ENCODE data around the gene CNR2. TPM values are rescaled to one million over a fixed set of nuclear protein-coding genes. Genes with fewer than 3 reads are reported as not detected.

The CNR2 gene
- polyA plus RNA-seq, 1 experiment: not detected

- POLR2A ChIA-PET: no interaction called here
- Histone ChIP-seq H3K27me3 (ENCODE audit: control insufficient read depth, insufficient read depth, low read length) (no peaks in the 10 kb centered on the region), H3K36me3 (ENCODE audit: control insufficient read depth, insufficient read depth, low read length) (no peaks in the 10 kb centered on the region; the same call in 1 of the 2 replicates), H3K4me3 (ENCODE audit: low read depth, low read length) (no peak overlapping the region)
- DNase-seq (ENCODE audit: low read depth): no peak
- CTCF ChIA-PET: interaction anchor here (9.2 kb wide), 1 partner anchor 14 kb away, joined by 77 read pairs; no protein-coding TSS in a partner anchor
- TF ChIP-seq, protein P1, sequence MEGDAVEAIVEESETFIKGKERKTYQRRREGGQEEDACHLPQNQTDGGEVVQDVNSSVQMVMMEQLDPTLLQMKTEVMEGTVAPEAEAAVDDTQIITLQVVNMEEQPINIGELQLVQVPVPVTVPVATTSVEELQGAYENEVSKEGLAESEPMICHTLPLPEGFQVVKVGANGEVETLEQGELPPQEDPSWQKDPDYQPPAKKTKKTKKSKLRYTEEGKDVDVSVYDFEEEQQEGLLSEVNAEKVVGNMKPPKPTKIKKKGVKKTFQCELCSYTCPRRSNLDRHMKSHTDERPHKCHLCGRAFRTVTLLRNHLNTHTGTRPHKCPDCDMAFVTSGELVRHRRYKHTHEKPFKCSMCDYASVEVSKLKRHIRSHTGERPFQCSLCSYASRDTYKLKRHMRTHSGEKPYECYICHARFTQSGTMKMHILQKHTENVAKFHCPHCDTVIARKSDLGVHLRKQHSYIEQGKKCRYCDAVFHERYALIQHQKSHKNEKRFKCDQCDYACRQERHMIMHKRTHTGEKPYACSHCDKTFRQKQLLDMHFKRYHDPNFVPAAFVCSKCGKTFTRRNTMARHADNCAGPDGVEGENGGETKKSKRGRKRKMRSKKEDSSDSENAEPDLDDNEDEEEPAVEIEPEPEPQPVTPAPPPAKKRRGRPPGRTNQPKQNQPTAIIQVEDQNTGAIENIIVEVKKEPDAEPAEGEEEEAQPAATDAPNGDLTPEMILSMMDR (IDR thresholded peaks at IDR 0.05; ENCODE audit: insufficient read depth, low read depth, low read length): no peak
These were observed 89.4 kb downstream of the CNR2 start for GRCh38 chr1:23823767-23824166.

Small RNA genes within 50 kb of the gene (small RNA-seq; reads per million reads assigned to genes)
- gene MIR378F (ENCODE audit: insufficient read length, low read depth, low replicate concordance): not detected

Other genes with a start within 250 kb of the CNR2 start
- gene RPL11, start 221.6 kb downstream of the CNR2 start, polyA plus RNA-seq (2011; rRNA removed): 1,288 and 1,806 TPM in 2 replicates
- gene ELOA, start 169.9 kb downstream of the CNR2 start, polyA plus RNA-seq (2011; rRNA removed): 21.5 and 24.5 TPM in 2 replicates
- gene PITHD1, start 134.9 kb downstream of the CNR2 start, polyA plus RNA-seq (2011; rRNA removed): 33.7 and 35.2 TPM in 2 replicates
- gene LYPLA2, start 122.2 kb downstream of the CNR2 start, polyA plus RNA-seq (2011; rRNA removed): 31.3 and 51.9 TPM in 2 replicates
- gene GALE, start 112.6 kb downstream of the CNR2 start, polyA plus RNA-seq (2011; rRNA removed): 23.8 and 36.1 TPM in 2 replicates
- 38.4 and 41.7 TPM in 2 replicates for gene HMGCL, start 87.9 kb downstream of the CNR2 start, polyA plus RNA-seq (2011; rRNA removed)
- gene FUCA1, start 45.1 kb downstream of the CNR2 start, polyA plus RNA-seq (2011; rRNA removed): 12.5 and 22.8 TPM in 2 replicates
- gene PNRC2, start 46.5 kb upstream of the CNR2 start, polyA plus RNA-seq (2011; rRNA removed): 30.0 and 51.1 TPM in 2 replicates
- gene SRSF10, start 67.0 kb upstream of the CNR2 start, polyA plus RNA-seq (2011; rRNA removed): 55.1 and 97.8 TPM in 2 replicates
- 0.01 TPM in 1 of 2 replicates, not detected in the other for gene MYOM3, start 198.8 kb upstream of the CNR2 start, polyA plus RNA-seq (2011; rRNA removed)
- gene IL22RA1, start 229.8 kb upstream of the CNR2 start, polyA plus RNA-seq (2011; rRNA removed): not detected in 2 replicates